Mucosa of stomach (tissue), 1 donor: Measurements from ENCODE around the gene LAP3.

Source experiments
- H3K27me3 ChIP-seq: one replicate; pipeline ENCODE4 v1.7.0; 2013; ENCODE audit warnings: mild to moderate bottlenecking, low read length; ENCODE audit not compliant: control insufficient read depth, insufficient read depth
- H3K36me3 ChIP-seq: one replicate; pipeline ENCODE4 v1.7.0; 2013; ENCODE audit warnings: low read length; ENCODE audit not compliant: control insufficient read depth, insufficient read depth
- H3K4me1 ChIP-seq: one replicate; pipeline ENCODE4 v1.7.0; 2013; ENCODE audit warnings: mild to moderate bottlenecking, low read length; ENCODE audit not compliant: control insufficient read depth, insufficient read depth
- H3K4me3 ChIP-seq: one replicate; pipeline ENCODE4 v1.7.0; 2013; ENCODE audit warnings: low read length
- H3K9ac ChIP-seq: one replicate; pipeline ENCODE4 v1.7.0; 2013; ENCODE audit warnings: mild to moderate bottlenecking, low read length, moderate library complexity
- H3K9me3 ChIP-seq: one replicate; pipeline ENCODE4 v1.7.0; 2013; ENCODE audit warnings: mild to moderate bottlenecking, low read length, moderate library complexity; ENCODE audit not compliant: control insufficient read depth
- donor health status: Pancreatic carcinoma.

Gene LAP3

DNA sequence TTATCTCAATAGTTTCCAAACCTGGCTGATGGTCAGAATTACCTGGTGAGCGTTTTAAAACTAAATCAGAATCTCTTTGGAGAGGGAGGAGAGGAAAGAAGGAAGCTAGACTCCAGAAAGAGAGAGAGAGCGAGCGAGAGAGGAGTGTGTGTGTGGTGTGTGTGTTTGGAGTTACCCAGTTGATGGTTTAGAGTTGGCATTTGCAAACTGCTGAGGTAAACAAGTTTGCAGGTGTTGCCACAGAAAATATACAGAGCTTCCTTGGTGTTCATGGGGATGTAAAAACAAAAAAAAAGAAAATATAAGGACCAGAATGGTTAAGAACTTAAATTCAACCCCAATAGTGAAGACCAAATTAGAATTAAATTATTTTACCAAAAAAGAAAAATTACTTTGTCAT lies 26.4 kb upstream of the LAP3 start:
- Histone ChIP-seq H3K27me3 (no peaks in the 10 kb centered on the region), H3K9ac (no peak overlapping the region), H3K36me3 (no peaks in the 10 kb centered on the region), H3K4me3 (no peak overlapping the region), H3K9me3 (no peaks in the 10 kb centered on the region), H3K4me1 (no peaks in the 10 kb centered on the region)

DNA sequence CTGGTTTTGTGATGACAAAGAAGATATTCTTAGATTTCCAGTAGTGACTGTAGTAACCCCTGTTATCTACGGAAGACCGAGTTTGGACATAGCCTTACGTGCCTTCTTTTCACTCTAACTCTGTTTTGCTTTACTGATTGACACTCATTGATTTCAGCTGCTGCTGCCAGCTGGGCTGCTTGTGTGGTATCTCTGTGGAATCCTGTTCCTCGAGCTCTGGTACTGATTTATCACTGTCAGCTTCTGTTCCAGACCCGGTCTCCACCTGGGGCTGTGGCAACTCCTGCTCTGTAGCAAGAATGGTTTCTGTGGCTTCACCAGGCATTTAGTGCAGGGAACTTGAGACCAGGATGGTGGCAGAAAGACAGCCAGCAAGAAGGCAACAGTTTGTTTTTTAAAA lies 24.6 kb upstream of the LAP3 start:
- Histone ChIP-seq H3K4me3 (no peak overlapping the region), H3K27me3 (no peaks in the 10 kb centered on the region), H3K36me3 (no peaks in the 10 kb centered on the region), H3K9ac (no peak overlapping the region), H3K4me1 (no peaks in the 10 kb centered on the region), H3K9me3 (no peaks in the 10 kb centered on the region)

DNA sequence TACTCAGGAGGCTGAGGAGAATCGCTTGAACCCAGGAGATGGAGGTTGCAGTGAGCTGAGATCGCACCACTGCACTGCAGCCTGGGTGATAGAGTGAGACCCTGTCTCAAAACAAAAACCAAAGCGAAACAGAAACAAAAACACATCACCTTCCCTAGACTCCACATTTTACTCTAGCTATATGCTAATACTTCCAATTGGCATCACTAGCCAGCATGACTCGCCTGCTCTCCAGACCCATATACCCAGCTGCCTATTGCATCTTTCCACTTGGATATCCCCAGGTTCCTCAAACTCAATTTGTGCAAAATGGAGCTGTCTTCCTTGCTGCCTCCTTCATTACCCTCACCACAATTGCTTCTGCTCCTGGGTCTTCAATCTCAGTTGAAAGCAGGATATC lies 22.4 kb upstream of the LAP3 start:
- Histone ChIP-seq H3K9ac (no peak overlapping the region), H3K4me3 (no peak overlapping the region), H3K4me1 (no peaks in the 10 kb centered on the region), H3K9me3 (no peaks in the 10 kb centered on the region), H3K27me3 (no peaks in the 10 kb centered on the region), H3K36me3 (no peaks in the 10 kb centered on the region)

DNA sequence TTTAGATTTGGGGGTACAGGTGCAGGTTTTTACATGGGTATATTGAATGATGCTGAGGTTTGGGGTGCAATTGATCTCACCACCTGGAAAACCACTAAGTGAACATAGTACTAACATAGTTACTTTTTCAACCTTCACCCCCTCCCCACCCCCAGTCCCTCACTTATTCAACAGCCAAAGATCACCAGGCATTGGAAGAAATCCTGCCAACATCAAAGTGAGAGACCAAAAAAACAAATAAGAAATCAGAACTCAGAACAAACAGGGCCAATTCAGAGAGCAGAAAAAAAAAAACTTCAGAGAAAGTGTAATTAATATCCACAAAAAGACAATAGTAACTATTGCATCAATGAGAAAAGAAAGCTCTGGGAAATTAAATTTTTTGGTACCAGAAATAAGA lies 20.5 kb upstream of the LAP3 start:
- Histone ChIP-seq H3K36me3 (no peaks in the 10 kb centered on the region), H3K9me3 (no peaks in the 10 kb centered on the region), H3K9ac (no peak overlapping the region), H3K4me1 (no peaks in the 10 kb centered on the region), H3K27me3 (no peaks in the 10 kb centered on the region), H3K4me3 (no peak overlapping the region)

DNA sequence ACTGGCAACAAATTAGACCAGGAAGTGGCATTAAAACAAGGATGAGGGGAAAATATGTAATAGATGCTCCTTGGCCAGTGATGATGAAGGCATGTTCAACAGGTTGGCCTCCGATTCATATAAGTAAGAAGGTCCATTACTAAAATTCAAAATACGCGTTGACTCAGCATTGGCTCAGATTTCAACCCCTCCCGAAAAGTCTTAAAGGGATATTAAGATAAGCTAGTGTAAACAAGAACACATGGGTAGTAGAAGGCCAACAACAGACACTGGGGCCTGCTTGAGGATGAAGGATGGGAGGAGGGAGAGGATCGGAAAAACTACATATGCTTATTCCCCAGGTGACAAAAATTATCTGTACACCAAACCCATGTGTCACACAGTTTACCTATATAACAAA lies 19.1 kb upstream of the LAP3 start:
- Histone ChIP-seq H3K9ac (no peak overlapping the region), H3K4me1 (no peaks in the 10 kb centered on the region)

DNA sequence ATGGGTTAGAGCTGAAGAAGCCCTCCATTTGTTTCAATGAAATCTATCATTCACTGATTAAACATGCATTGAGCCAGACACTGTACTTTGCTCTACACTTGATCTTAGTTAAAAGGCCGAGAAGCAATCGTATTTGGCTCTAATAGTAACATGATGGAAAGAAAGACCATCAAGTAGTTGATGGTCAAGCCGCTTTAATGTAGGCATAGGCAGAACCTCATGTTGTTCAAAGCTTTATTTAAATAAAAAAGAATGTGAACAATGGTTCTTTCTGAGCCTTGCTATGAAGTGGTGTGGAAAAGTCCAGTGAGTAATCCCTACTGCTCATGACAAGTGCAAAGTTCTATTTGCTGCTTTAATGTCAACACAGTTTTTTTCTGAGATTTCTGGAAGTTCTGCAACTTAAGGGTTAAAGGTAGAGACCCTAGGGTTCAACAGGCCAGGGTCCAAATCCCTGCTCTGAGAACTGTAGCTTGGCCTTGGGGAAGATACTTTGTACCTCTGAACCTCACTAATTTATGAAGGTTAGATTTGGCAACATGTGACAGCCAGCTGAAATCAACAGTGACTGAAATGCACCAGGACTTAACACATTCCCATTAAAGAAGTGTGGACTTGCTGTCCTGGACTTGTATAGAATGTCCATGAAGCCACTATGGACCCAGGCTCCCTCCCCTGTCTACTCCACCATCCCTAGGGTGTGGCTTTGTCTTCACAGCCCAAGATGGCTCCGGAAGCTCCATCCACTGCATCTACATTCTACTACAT lies 17.9 kb upstream of the LAP3 start:
- no peaks in the 10 kb centered on the region for H3K4me1 ChIP-seq
- no peaks in the 10 kb centered on the region for H3K27me3 ChIP-seq
- no peak overlapping the region for H3K9ac ChIP-seq
- no peaks in the 10 kb centered on the region for H3K36me3 ChIP-seq
- H3K4me3 ChIP-seq: no peak overlapping the region
- H3K9me3 ChIP-seq: no peaks in the 10 kb centered on the region

More for the DNA sequence above, 19.1 kb upstream of the LAP3 start:
- no peaks in the 10 kb centered on the region for H3K36me3 ChIP-seq
- no peak overlapping the region for H3K4me3 ChIP-seq
- no peaks in the 10 kb centered on the region for H3K9me3 ChIP-seq
- H3K27me3 ChIP-seq: no peaks in the 10 kb centered on the region

DNA sequence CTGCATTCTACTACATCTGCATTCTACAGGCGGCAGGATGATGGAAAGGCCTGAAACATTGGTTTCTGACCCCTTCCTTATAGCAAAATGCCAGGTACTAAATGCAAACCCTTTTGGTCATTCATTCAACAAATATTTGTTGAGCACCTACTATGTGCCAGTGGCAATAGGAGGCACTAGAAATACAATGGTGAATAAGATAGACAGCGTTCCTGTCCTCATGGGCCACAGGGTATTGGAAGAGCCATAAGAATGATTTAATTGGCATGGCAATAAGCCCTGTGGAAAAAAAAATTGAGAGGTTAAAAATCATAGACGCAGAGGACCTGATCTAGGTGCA lies 17.3 kb upstream of the LAP3 start:
- H3K9me3 ChIP-seq: no peaks in the 10 kb centered on the region
- H3K4me3 ChIP-seq: no peak overlapping the region
- H3K36me3 ChIP-seq: no peaks in the 10 kb centered on the region
- no peak overlapping the region for H3K9ac ChIP-seq
- no peaks in the 10 kb centered on the region for H3K4me1 ChIP-seq
- no peaks in the 10 kb centered on the region for H3K27me3 ChIP-seq

DNA sequence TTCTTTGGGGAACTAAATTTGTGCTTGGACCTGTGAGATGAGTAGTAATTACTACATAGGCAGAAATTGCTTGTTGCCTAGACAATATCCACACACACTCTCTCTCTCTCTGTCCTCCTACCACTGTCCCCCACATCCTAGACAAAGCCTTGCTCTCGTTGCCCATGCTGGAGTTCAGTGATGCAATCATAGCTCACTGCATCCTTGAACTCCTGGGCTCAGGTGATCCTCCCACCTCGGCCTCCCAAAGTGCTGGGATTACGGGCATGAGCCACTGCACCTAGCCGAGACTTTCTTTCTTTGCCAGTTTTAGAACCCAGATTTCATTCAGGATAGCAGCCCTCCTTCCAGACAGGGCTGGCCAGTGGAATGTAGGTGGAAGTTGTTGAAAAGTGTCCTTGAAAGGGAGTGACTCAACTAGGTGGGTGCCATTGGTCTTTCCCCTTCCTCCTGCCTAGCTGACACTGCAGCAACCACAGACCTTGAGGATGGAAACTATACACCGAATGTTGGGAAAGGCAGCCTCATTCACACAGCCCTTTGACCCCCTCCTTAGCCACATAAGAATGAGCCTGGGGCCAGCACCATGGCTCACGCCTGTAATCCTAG lies 16.8 kb upstream of the LAP3 start:
- H3K27me3 ChIP-seq: no peaks in the 10 kb centered on the region
- H3K9me3 ChIP-seq: no peaks in the 10 kb centered on the region
- H3K36me3 ChIP-seq: no peaks in the 10 kb centered on the region
- H3K4me1 ChIP-seq: no peaks in the 10 kb centered on the region
- H3K9ac ChIP-seq: no peak overlapping the region
- no peak overlapping the region for H3K4me3 ChIP-seq

DNA sequence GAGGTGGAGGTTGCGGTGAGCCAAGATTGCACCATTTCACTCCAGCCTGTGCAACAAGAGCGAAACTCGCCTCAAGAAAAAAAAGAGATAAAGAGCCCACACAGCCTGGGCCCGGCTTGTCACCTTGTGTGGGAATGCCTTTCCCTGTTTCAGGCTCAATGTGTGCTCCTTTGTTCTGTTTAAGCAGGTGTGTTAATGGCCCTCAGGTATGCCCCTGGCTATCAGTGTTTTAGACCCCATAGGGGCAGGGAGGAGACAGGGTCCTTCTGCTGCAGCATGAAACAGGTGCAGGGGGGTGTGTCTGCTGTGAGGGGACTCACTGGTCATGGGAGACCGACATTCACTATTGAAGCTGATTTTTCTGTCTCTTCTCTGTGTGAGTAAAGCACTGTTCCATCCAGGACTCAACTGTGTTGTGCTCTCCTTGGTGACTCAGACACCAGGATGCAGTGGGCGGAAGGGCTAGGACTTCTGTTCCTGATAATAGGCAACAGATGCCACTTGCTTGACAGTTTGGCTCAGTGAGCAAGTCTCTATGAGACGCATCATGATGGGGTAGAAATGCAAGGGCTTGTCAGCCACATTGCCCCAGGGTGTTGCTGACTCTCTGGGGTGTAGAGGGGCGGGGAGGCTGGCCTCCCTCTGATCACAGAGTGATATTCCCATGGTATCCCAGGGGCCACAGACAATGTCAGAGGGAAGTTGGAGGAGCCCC lies 15.6 kb upstream of the LAP3 start:
- Histone ChIP-seq H3K27me3 (no peaks in the 10 kb centered on the region), H3K9me3 (no peaks in the 10 kb centered on the region), H3K36me3 (no peaks in the 10 kb centered on the region), H3K4me3 (no peak overlapping the region), H3K9ac (no peak overlapping the region), H3K4me1 (no peaks in the 10 kb centered on the region)

DNA sequence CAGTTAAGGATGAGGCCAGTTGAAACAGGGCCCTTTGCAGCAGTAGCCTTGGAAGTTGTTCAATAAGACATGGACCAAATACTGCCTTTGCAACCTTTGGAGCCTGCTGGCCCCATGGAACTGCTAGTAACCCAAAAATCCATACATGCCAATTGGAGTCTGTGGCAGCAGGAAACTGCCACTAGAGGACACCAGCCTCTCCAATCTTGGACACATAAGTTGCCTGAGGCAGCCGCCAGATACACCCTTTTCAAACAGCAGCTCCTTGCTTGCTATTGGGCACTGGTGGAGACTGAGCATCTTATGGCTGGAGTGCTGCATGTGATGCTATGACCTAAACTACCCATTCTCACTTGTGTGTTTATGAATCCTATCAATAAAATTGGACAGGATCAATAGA lies 14.8 kb upstream of the LAP3 start:
- Histone ChIP-seq H3K9ac (no peak overlapping the region), H3K4me1 (no peaks in the 10 kb centered on the region), H3K27me3 (no peaks in the 10 kb centered on the region), H3K36me3 (no peaks in the 10 kb centered on the region), H3K4me3 (no peak overlapping the region), H3K9me3 (no peaks in the 10 kb centered on the region)

DNA sequence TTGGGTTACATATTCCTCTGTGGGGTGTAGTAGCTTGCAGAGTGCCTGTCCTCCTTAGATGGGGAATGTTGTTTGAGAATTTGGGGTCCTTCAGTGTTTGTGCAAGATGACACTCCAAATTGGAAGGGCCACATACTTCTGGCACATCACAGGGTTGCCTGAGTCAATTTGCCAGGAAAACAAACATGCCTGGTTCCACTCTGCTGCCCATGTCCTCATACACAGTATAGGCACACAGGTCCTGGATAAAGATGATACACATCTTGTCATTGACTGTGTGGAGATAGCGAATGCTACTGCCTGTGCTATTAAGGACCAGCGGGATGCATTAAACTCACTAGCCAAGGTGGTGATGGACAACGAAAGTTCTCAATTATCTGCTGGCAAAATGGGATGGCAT lies 11.2 kb upstream of the LAP3 start:
- Histone ChIP-seq H3K36me3 (no peaks in the 10 kb centered on the region), H3K4me1 (no peaks in the 10 kb centered on the region), H3K9me3 (no peaks in the 10 kb centered on the region), H3K4me3 (no peak overlapping the region), H3K27me3 (no peaks in the 10 kb centered on the region), H3K9ac (no peak overlapping the region)

DNA sequence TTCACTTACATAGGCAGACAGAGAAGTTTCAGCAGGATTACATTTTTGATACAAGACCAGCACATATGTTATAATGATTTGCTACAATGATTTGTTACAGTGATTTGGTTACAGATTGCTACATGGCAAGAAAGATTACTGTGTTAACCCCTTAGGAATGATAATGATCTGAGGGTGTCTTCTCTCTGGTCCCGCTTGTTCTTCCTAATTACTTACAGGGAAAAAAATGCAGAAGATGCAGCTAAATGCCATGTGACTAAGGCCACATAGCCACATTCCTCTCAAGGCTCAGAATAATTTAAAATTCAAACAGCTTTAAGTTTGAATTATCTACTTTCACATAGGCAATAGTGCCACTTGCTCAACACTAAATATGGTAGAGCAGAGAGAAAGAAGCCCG lies 9.7 kb upstream of the LAP3 start:
- no peaks in the 10 kb centered on the region for H3K4me1 ChIP-seq
- no peaks in the 10 kb centered on the region for H3K36me3 ChIP-seq

More for the DNA sequence above, 9.7 kb upstream of the LAP3 start:
- no peaks in the 10 kb centered on the region for H3K9me3 ChIP-seq
- H3K27me3 ChIP-seq: no peaks in the 10 kb centered on the region
- H3K4me3 ChIP-seq: no peak overlapping the region
- no peak overlapping the region for H3K9ac ChIP-seq
